ENCODE measurements around the gene NADK.

NADK gene

GRCh38 chr1:1770102-1770501, 8.2 kb downstream of the NADK start:
- TF ChIP-seq CTCF (IDR thresholded peaks at IDR 0.05), result no peak

- no peak for TF ChIP-seq CTCF (IDR thresholded peaks at IDR 0.05)
These were observed 9.8 kb downstream of the NADK start for GRCh38 chr1:1768249-1768992.

- TF ChIP-seq CTCF (IDR thresholded peaks at IDR 0.05), result no peak
These were observed 13.3 kb downstream of the NADK start for GRCh38 chr1:1764876-1765470.

- no peak for TF ChIP-seq CTCF (IDR thresholded peaks at IDR 0.05)
These were observed 14.3 kb downstream of the NADK start for GRCh38 chr1:1763657-1764621.

- no peak for TF ChIP-seq CTCF (IDR thresholded peaks at IDR 0.05)
These were observed 16.5 kb downstream of the NADK start for GRCh38 chr1:1761504-1762376.

GRCh38 chr1:1760715-1761114, 17.6 kb downstream of the NADK start:
- no peak for TF ChIP-seq CTCF (IDR thresholded peaks at IDR 0.05)

GRCh38 chr1:1760345-1760650, 18.0 kb downstream of the NADK start:
- TF ChIP-seq CTCF (IDR thresholded peaks at IDR 0.05), result no peak
